ENCODE results near the gene DDR1. TPM values are rescaled to one million over a fixed set of nuclear protein-coding genes. Genes with fewer than 3 reads are reported as not detected.

DDR1 gene
- total RNA-seq, 1 experiment from 2014 or later = 108 TPM

- BruUV-seq (replicated peaks) = no TSS peak
- Histone ChIP-seq H3K4me1 (ENCODE audit: insufficient read depth, low read length) (no peaks in the 10 kb centered on the region), H3K79me2 (ENCODE audit: low read length) (no peaks in the 10 kb centered on the region), H3F3A (ENCODE audit: low read length, unreplicated experiment) (no peaks in the 10 kb centered on the region), H3K4me2 (ENCODE audit: low read length) (no peak overlapping the region), H3K9me2 (replicated peaks; ENCODE audit: low read length) (no peaks in the 10 kb centered on the region), H3K9ac (ENCODE audit: low read length) (no peak overlapping the region), H4K20me1 (ENCODE audit: low read length) (no peaks in the 10 kb centered on the region), H3K36me3 (ENCODE audit: low read depth, low read length) (no peaks in the 10 kb centered on the region), H3K4me3 (ENCODE audit: low read length) (no peak overlapping the region), H3K27ac (ENCODE audit: low read length) (no peak overlapping the region), H2AFZ (ENCODE audit: low read length) (no peak overlapping the region), H3K9me3 (ENCODE audit: low read length) (no peaks in the 10 kb centered on the region), H3K27me3 (ENCODE audit: low read length) (no peaks in the 10 kb centered on the region)
- POLR2A ChIA-PET (ENCODE audit: unreplicated experiment) = no interaction called here
- no peak for ATAC-seq
- DNase-seq = no peak
- CTCF ChIA-PET = no interaction called here
- TF ChIP-seq EZH2phosphoT487 (IDR thresholded peaks at IDR 0.05; ENCODE audit: borderline replicate concordance, low read length) (no peak), EZH2 (IDR thresholded peaks at IDR 0.05; ENCODE audit: low read length, unreplicated experiment) (no peak), CTCF (conservative IDR thresholded peaks at IDR 0.05; ENCODE audit: low read depth, low read length) (no peak)
- intact Hi-C loops (cut with micrococcal nuclease) = no loop called here
Measured at GRCh38 chr6:30855429-30856075, 28.8 kb upstream of the DDR1 start.

- POLR2A ChIA-PET (ENCODE audit: unreplicated experiment) = no interaction called here
- CTCF ChIA-PET = interaction anchor here (0.7 kb wide), 1 partner anchor 49 kb away, joined by 4 read pairs; no protein-coding TSS in a partner anchor
- no peaks in the 10 kb centered on the region for H3K36me3 ChIP-seq (ENCODE audit: low read depth, low read length)
Measured at GRCh38 chr6:30857112-30857511, 27.2 kb upstream of the DDR1 start.

More at GRCh38 chr6:30857112-30857511, 27.2 kb upstream of the DDR1 start:
- no peak overlapping the region for H3K4me2 ChIP-seq (ENCODE audit: low read length)
- ATAC-seq (no peak), DNase-seq (no peak)
- intact Hi-C loops (cut with micrococcal nuclease) = no loop called here
- H3F3A ChIP-seq (ENCODE audit: low read length, unreplicated experiment) = no peaks in the 10 kb centered on the region
- no peaks in the 10 kb centered on the region for H3K9me2 ChIP-seq (replicated peaks; ENCODE audit: low read length)
- H3K4me3 ChIP-seq (ENCODE audit: low read length) = no peak overlapping the region
- no peaks in the 10 kb centered on the region for H3K79me2 ChIP-seq (ENCODE audit: low read length)
- TF ChIP-seq EZH2 (IDR thresholded peaks at IDR 0.05; ENCODE audit: low read length, unreplicated experiment) = no peak
- TF ChIP-seq CTCF (conservative IDR thresholded peaks at IDR 0.05; ENCODE audit: low read depth, low read length) = no peak
- TF ChIP-seq EZH2phosphoT487 (IDR thresholded peaks at IDR 0.05; ENCODE audit: borderline replicate concordance, low read length) = no peak
- H3K4me1 ChIP-seq (ENCODE audit: insufficient read depth, low read length) = no peaks in the 10 kb centered on the region
- no peaks in the 10 kb centered on the region for H4K20me1 ChIP-seq (ENCODE audit: low read length)
- no peak overlapping the region for H2AFZ ChIP-seq (ENCODE audit: low read length)
- no peaks in the 10 kb centered on the region for H3K9me3 ChIP-seq (ENCODE audit: low read length)
- BruUV-seq (replicated peaks) = no TSS peak
- H3K27me3 ChIP-seq (ENCODE audit: low read length) = no peaks in the 10 kb centered on the region
- no peak overlapping the region for H3K27ac ChIP-seq (ENCODE audit: low read length)
- H3K9ac ChIP-seq (ENCODE audit: low read length) = no peak overlapping the region

Data from PC-3 (cell line).